Colonic mucosa (tissue), 4 donors: ENCODE measurements around the gene DOC2B. TPM values are rescaled to one million over a fixed set of nuclear protein-coding genes. Genes with fewer than 3 reads are reported as not detected.
A peak's percentile ranks its signal among the peaks of the same experiment; 100 is the strongest.
"Not testable (repeated sequence)": the region's sequence is repeated elsewhere in the genome, so short reads cannot be mapped to it uniquely, and the experiment has no call there.

ENCODE experiments used
- DNase-seq: peaks from one replicate; pipeline ENCODE4 v3.0.0-alpha.2; 2020
- H3K27ac ChIP-seq: fragments of 200-600 bp; one replicate; pipeline ENCODE4 v1.8.0; 2021
- H3K27me3 ChIP-seq: fragments of 200-600 bp; one replicate; pipeline ENCODE4 v1.8.0; 2021
- H3K36me3 ChIP-seq: fragments of 200-600 bp; one replicate; pipeline ENCODE4 v1.8.0; 2021
- H3K4me1 ChIP-seq: fragments of 200-600 bp; one replicate; pipeline ENCODE4 v1.8.0; 2021; ENCODE audit warnings: mild to moderate bottlenecking
- H3K4me3 ChIP-seq: fragments of 200-600 bp; one replicate; pipeline ENCODE4 v1.8.0; 2021
- H3K9ac ChIP-seq, 2 donors: one replicate each; pipeline ENCODE4 v1.7.0; 2013; ENCODE audit warnings: control low read depth in 2 of 2, low read depth in 2 of 2, low read length in 2 of 2
- H3K9me3 ChIP-seq: fragments of 200-600 bp; one replicate; pipeline ENCODE4 v1.8.0; 2021
- CTCF ChIP-seq: fragments of 200-600 bp; IDR thresholded peaks from one replicate; pipeline ENCODE4 v1.8.0; 2022; ENCODE audit warnings: antibody characterized with exemption, mild to moderate bottlenecking
- intact Hi-C: fragments of 100-400 bp; cut with DNase I; formaldehyde crosslinking; loops from one replicate; pipeline ENCODE4 v1.14.1; 2022
- total RNA-seq, 2 donors: library from RNA; stranded (reverse); fragmentation: NEBNext Ultra II Directional in 1 of 2; extraction: Animal tissue kit (Norgen Biotek cat#: 25700) in 1 of 2; gene quantifications; one replicate each; pipeline ENCODE4 v1.2.1, GENCODE V29; 2021
- donor health status: healthy.
- donor health status: DM: no; HTN: no; CAD: no.
- donor health status: DM: no; HTN: no; CAD: no.

The DOC2B gene
- total RNA-seq, 2 donors from 2014 or later = 1.3 to 4.4 TPM

DNA sequence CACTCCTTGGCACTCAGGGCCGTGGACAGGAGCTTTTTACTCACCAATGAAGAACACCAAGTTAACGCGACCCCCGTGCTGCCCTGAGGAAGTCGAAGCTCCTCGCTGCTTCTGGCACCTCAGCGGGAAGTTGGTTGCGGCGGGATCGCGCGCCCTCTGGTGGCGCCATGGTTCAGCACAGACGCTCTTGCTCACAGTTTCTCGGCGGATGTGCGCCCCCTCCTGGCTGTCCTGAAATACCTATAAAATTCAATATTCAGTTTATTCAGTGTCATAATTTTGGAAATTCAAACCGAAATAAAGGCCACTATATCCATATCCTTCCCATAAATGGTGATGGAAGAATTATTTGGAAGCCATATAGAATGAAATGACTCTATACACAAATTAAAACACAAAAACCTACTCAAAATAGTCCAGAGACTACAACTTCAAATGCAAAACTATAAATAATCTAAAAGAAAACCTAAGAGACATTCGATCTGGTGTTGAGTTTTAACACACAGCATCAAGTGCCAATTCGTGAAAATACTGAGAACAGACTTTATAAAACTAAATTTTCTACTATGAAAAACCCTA is 63.0 kb downstream of the DOC2B start:
- H3K9me3 ChIP-seq, H3K36me3 ChIP-seq, H3K9ac ChIP-seq, H3K4me1 ChIP-seq, H3K27me3 ChIP-seq, intact Hi-C loops, H3K27ac ChIP-seq, H3K4me3 ChIP-seq: not testable (repeated sequence)
- peak; percentile 63 for DNase-seq
- TF ChIP-seq CTCF = peak; percentile 18

DNA sequence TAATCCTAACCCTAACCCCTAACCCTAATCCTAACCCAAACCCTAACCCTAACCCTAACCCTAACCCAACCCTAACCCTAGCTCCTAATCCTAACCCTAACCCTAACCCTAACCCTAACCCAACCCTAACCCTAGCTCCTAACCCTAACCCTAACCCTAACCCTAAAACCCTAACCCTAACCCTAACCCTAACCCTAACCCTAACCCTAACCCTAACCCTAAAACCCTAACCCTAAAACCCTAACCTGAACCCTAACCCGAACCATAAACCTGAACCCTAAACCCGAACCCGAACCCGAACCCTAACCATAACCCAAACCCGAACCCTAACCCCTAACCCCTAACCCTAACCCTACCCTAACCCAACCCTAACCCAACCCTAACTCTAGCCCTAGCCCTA is 68.3 kb downstream of the DOC2B start:
- H3K4me1 ChIP-seq, H3K27me3 ChIP-seq, H3K9ac ChIP-seq, H3K4me3 ChIP-seq, H3K36me3 ChIP-seq, DNase-seq, H3K9me3 ChIP-seq, H3K27ac ChIP-seq, intact Hi-C loops: not testable (repeated sequence)

Other genes with a start within 250 kb of the DOC2B start
- gene SCGB1C2, start 44.1 kb downstream of the DOC2B start, total RNA-seq = not detected
- gene RPH3AL, start 171.2 kb upstream of the DOC2B start, total RNA-seq = 10 to 100 TPM; 14.9 to 34.2 TPM